BLaER1 (cell line): ENCODE results near the gene KCNAB1.
"Not testable (repeated sequence)": the region's sequence is repeated elsewhere in the genome, so short reads cannot be mapped to it uniquely, and the experiment has no call there.

Source experiments
- H3K27ac ChIP-seq: shearing (Covaris generic); formaldehyde crosslinking; 2 replicates; pipeline ENCODE4 v1.8.1; 2022
- H3K27me3 ChIP-seq: shearing (Covaris generic); formaldehyde crosslinking; 2 replicates; pipeline ENCODE4 v1.8.1; 2022
- H3K36me3 ChIP-seq: shearing (Covaris generic); formaldehyde crosslinking; 2 replicates; pipeline ENCODE4 v1.8.1; 2022
- H3K4me1 ChIP-seq: shearing (Covaris generic); formaldehyde crosslinking; 2 replicates; pipeline ENCODE4 v1.8.1; 2022
- H3K4me2 ChIP-seq: shearing (Covaris generic); formaldehyde crosslinking; 2 replicates; pipeline ENCODE4 v1.8.1; 2022
- H3K4me3 ChIP-seq: shearing (Covaris generic); formaldehyde crosslinking; 2 replicates; pipeline ENCODE4 v1.8.1; 2022
- H3K9ac ChIP-seq: shearing (Covaris generic); formaldehyde crosslinking; 2 replicates; pipeline ENCODE4 v1.8.1; 2022
- H3K9me3 ChIP-seq: shearing (Covaris generic); formaldehyde crosslinking; 2 replicates; pipeline ENCODE4 v1.8.1; 2022
- H4K20me1 ChIP-seq: shearing (Covaris generic); formaldehyde crosslinking; 2 replicates; pipeline ENCODE4 v1.8.1; 2022
- Cebpa-rat ChIP-seq: shearing (Covaris generic); IDR thresholded peaks from 2 replicates; pipeline ENCODE4 v1.8.1; 2022

Gene KCNAB1

DNA sequence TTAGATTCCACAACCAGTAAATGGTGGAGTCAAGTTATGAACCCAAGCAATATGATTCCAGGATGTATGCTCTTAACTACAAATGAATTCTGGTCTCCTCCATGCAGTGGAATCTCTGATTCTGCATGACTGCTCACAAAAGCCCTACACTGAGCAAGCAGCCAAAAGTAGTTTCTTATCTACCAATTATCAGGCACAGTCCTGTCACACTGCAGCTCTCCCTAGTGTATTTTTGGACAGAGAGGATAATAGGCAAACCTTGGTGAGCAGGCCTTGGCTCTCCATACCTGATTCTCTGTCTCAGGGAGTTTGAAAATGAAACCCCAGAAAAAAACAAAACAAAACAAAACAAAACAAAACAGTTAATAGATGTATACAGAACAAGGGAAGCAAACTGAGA, 438.0 kb downstream of the KCNAB1 start:
- Histone ChIP-seq H3K4me1 (peaks cover 21% of the 10 kb centered on the region), H3K27ac (no peak overlapping the region), H3K9me3 (no peaks in the 10 kb centered on the region), H3K27me3 (no peaks in the 10 kb centered on the region), H4K20me1 (peaks cover 11% of the 10 kb centered on the region; the same call in 1 of the 2 replicates), H3K36me3 (no peaks in the 10 kb centered on the region), H3K9ac (no peak overlapping the region), H3K4me2 (no peak overlapping the region), H3K4me3 (no peak overlapping the region)
- TF ChIP-seq Cebpa-rat, result no peak

DNA sequence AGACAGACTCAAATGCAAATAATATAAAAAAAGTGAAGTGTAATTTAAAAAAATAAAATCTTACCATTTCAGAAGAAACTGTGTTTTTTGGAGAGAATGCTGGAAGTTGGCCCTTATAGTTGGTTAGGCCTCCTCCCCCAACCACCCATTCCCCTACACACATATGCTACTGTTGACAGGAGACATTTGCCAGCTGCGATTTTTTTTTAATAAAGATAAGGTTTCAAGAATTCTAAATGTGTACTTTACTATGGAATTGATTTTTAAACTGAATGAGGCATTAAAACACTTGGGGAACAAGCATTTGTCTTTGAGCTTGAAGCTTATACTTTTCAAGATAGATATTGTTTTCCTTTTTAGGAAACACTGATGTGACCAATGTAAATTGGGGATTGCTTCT, 438.9 kb downstream of the KCNAB1 start:
- H3K36me3 ChIP-seq, result no peaks in the 10 kb centered on the region
- no peaks in the 10 kb centered on the region for H3K27me3 ChIP-seq
- H3K4me2 ChIP-seq, result no peak overlapping the region
- H3K9ac ChIP-seq, result no peak overlapping the region
- H3K4me3 ChIP-seq, result no peak overlapping the region
- H3K9me3 ChIP-seq, result no peaks in the 10 kb centered on the region
- TF ChIP-seq Cebpa-rat, result no peak
- H3K27ac ChIP-seq, result no peak overlapping the region
- peaks cover 2% of the 10 kb centered on the region; the same call in 1 of the 2 replicates for H4K20me1 ChIP-seq
- H3K4me1 ChIP-seq, result peaks cover 14% of the 10 kb centered on the region

DNA sequence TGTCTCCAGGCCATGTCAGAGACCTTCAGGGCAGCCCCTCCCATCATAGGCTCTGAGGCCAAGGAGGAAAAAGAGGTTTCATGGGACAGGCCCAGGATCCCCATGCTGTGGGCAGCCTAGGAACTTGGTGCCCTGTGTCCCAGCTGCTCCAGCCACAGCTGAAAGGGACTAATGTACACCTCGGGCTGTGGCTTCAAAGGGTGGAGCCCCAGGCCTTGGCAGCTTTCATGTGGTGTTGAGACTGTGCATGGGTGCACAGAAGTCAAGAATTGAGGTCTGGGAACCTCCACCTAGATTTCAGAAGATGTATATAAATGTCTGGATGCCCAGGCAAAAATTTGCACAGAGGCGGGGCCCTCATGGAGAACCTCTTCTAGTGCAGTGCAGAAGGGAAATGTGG, 441.2 kb downstream of the KCNAB1 start:
- no peak for TF ChIP-seq Cebpa-rat
- Histone ChIP-seq H3K27ac (no peak overlapping the region), H3K9me3 (no peaks in the 10 kb centered on the region), H3K4me3 (no peak overlapping the region), H3K4me1 (peaks cover 7% of the 10 kb centered on the region), H4K20me1 (no peaks in the 10 kb centered on the region), H3K4me2 (peak overlapping the region; percentile 28; the same call in 1 of the 2 replicates), H3K27me3 (no peaks in the 10 kb centered on the region), H3K36me3 (no peaks in the 10 kb centered on the region), H3K9ac (no peak overlapping the region)

DNA sequence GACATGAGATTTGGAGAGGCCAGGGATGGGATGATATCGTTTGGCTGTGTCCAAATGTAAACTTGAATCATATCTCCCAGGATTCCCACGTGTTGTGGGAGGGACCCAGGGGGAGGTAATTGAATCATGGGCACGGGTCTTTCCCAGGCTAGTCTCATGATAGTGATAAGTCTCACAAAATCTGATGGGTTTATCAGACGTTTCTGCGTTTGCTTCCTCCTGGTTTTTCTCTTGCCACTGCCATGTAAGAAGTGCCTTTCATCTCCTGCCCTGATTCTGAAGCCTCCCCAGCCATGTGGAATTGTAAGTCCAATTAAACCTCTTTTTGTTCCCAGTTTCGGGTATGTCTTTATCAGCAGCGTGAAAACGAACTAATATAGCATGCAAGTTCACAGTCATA, 442.1 kb downstream of the KCNAB1 start:
- H3K4me2 ChIP-seq, H3K27ac ChIP-seq, H3K36me3 ChIP-seq, H4K20me1 ChIP-seq, H3K4me3 ChIP-seq, H3K9me3 ChIP-seq, H3K9ac ChIP-seq, H3K27me3 ChIP-seq, H3K4me1 ChIP-seq: not testable (repeated sequence)

DNA sequence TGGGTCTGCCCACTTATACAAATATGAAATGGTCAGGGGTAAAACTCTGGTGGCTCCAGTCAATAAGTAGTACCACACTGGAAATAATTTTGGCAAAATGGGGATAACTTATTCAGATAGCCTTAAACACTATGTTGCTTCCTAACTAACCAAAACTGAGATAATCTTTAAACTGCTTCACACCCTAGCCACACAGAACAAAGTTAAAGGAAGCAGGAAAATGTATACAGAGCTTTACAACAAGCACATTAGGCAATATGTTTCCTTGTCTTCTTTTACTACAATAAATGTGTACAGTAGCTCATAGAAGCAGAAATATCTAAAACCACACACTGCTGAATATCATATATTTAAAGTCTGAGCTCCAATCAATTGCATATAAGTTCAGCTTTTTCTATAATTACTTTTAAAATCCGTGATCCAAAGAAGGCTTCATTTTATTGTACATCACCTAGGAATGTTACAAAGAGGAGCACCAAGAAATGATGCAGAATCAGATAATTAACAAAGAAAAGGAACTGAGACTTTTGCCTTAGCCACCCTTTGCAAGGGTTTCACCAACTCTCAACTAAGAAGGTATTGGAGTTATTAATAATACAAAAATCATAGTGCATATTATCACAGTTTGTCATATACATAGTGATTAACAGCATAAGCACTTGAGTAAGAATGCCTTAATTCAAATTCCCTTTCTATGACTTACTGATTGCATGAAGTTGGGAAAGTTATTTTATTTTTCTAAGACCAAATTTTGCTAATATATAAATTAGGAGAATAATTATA, 443.7 kb downstream of the KCNAB1 start:
- H3K27me3 ChIP-seq, result no peaks in the 10 kb centered on the region
- TF ChIP-seq Cebpa-rat, result no peak
- H3K4me1 ChIP-seq, result peaks cover 9% of the 10 kb centered on the region
- H3K36me3 ChIP-seq, result no peaks in the 10 kb centered on the region
- no peak overlapping the region for H3K4me2 ChIP-seq
- H3K9ac ChIP-seq, result no peak overlapping the region
- peaks cover 15% of the 10 kb centered on the region for H3K9me3 ChIP-seq
- H4K20me1 ChIP-seq, result no peaks in the 10 kb centered on the region
- H3K27ac ChIP-seq, result no peak overlapping the region
- H3K4me3 ChIP-seq, result no peak overlapping the region

DNA sequence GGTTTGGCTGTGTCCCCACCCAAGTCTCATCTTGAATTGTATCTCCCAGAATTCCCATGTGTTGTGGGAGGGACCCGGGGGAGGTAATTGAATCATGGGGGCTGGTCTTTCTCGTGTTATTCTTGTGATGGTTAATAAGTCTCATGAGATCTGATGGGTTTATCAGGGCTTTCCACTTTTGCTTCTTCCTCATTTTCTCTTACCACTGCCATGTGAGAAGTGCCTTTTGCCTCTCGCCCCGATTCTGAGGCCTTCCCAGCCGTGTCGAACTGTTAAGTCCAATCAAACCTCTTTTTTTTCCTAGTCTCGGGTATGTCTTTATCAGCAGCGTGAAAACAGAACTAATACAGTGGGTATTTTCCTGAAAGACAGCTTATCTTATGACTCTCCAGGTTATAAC, 448.6 kb downstream of the KCNAB1 start:
- not testable (repeated sequence) for H3K4me3 ChIP-seq, H3K27ac ChIP-seq, H3K9ac ChIP-seq, H4K20me1 ChIP-seq, H3K27me3 ChIP-seq, H3K36me3 ChIP-seq
- Histone ChIP-seq H3K4me1 (peaks cover 12% of the 10 kb centered on the region), H3K4me2 (peak overlapping the region; percentile 36; the same call in 1 of the 2 replicates), H3K9me3 (peaks cover 15% of the 10 kb centered on the region)

DNA sequence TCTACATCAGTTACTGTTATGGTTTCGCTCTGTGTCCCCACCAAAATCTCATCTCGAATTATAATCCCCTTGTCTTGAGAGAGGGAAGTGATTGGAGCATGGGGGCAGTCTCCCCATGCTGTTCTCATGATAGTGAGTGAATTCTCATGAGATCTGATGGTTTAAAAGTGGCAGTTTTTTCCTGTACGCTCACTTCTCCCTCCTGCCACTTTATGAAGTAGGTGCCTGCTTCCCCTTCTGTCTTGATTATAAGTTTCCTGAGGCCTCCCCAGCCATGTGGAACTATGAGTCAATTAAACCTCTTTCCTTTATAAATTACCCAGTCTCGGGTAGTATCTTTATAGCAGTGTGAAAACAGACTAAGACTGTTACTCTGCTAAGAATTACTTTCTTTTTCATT, 449.5 kb downstream of the KCNAB1 start:
- not testable (repeated sequence) for H3K27me3 ChIP-seq, H3K9ac ChIP-seq, H3K36me3 ChIP-seq, H4K20me1 ChIP-seq, H3K4me3 ChIP-seq
- Histone ChIP-seq H3K27ac (0 out of 2 replicates have a peak overlapping the region, but pooled peaks have one; percentile 6), H3K4me1 (peaks cover 12% of the 10 kb centered on the region), H3K4me2 (peak overlapping the region; percentile 36), H3K9me3 (peaks cover 15% of the 10 kb centered on the region)

DNA sequence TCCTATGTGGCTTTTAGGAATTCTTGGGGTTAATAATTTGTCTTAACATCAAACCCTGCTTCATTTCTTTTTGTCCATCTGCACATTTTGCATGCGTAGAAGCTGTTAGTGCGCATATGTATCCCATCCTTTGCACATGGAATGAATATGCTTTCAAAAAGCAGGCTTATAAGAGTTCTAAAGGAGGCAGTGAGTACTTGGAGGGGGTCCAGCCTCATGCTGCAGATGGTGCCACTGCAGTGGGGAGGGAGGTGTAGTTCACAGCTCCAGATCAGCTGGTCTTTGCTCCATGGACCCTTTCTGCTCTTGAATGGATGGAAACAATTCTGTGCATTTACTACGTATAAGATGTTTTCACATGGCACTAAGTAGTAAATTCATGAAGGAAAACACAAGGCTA, 455.3 kb downstream of the KCNAB1 start:
- Histone ChIP-seq H3K4me3 (no peak overlapping the region), H3K9me3 (no peaks in the 10 kb centered on the region), H3K27me3 (no peaks in the 10 kb centered on the region), H3K4me2 (no peak overlapping the region), H3K27ac (no peak overlapping the region), H4K20me1 (no peaks in the 10 kb centered on the region), H3K36me3 (no peaks in the 10 kb centered on the region), H3K9ac (no peak overlapping the region), H3K4me1 (peaks cover 26% of the 10 kb centered on the region)
- TF ChIP-seq Cebpa-rat, result no peak

DNA sequence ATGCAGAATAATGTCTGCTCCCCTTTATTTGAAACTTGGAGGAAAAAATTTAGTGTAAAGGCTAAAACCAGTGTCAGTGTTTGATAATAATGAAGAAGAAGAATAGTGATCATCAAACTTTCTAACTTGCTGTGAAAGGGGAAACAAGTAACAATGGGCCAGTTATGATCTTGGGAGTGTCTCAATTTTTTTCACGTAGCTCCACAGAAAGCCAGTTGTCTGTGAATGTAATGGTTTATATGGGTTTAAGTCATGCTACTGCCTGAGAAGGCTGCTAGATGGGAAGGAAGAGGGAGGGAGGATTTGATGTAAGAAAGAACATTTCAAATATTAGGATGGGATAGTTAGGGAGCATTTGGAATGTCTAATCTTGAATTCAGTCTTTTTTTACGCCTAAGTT, 455.7 kb downstream of the KCNAB1 start:
- TF ChIP-seq Cebpa-rat, result no peak

DNA sequence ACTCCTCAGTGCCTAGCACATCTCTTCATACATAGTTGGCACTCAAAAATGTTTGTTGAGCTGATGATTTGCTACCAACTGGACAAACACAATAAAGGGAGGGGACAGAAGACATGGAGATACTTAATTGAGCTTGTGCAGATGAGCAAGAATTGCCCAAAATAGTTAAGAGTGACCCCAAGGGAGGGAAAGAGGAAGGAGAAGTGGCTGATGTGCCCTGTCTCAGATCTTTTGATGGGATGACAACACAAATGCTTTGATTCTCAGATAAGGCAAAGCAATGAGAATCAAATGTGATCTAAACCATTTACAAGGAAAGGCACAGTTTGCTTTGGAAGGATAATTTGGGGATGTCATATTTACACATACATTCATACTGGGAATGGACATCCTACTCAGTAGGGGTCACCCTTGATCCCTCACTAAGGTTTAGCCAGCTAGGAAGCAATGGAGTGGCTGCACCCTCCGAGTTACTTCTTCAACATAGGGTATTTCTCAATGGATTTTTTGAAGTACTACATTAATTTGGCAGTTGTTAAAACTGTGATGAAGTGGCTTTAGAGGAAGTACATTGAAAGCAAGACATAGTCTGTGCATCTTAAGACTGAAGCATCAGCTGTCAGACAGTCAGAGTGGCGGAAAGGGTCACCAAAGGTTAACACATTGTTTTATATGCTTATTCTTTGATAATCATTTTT, 456.4 kb downstream of the KCNAB1 start:
- H3K4me1 ChIP-seq, result peaks cover 26% of the 10 kb centered on the region
- no peaks in the 10 kb centered on the region for H3K9me3 ChIP-seq
- no peak overlapping the region for H3K9ac ChIP-seq
- peak overlapping the region; percentile 62 for H3K4me2 ChIP-seq
- TF ChIP-seq Cebpa-rat, result no peak
- no peak overlapping the region for H3K4me3 ChIP-seq
- H3K27me3 ChIP-seq, result no peaks in the 10 kb centered on the region
- H3K36me3 ChIP-seq, result no peaks in the 10 kb centered on the region
- H3K27ac ChIP-seq, result no peak overlapping the region
- H4K20me1 ChIP-seq, result no peaks in the 10 kb centered on the region

More for the DNA sequence above, 455.7 kb downstream of the KCNAB1 start:
- Histone ChIP-seq H3K36me3 (no peaks in the 10 kb centered on the region), H3K9me3 (no peaks in the 10 kb centered on the region), H3K4me1 (peaks cover 26% of the 10 kb centered on the region), H3K4me3 (no peak overlapping the region), H3K9ac (no peak overlapping the region), H3K27ac (no peak overlapping the region), H4K20me1 (no peaks in the 10 kb centered on the region), H3K4me2 (no peak overlapping the region), H3K27me3 (no peaks in the 10 kb centered on the region)
